CD14-positive monocyte (primary cell): Measurements from ENCODE around the gene MR1. TPM values are rescaled to one million over a fixed set of nuclear protein-coding genes. Genes with fewer than 3 reads are reported as not detected.

Experiments used
- DNase-seq, 3 donors: peaks; one replicate each; pipeline ENCODE4 v3.0.0-alpha.2; 2011 to 2022
- H2AFZ ChIP-seq: 2 replicates; pipeline ENCODE4 v1.6.0; 2012; ENCODE audit warnings: mild to moderate bottlenecking, low read depth, low read length, inconsistent platforms; ENCODE audit not compliant: insufficient read depth, poor library complexity, severe bottlenecking
- H3K27ac ChIP-seq, 2 donors: 1 replicate in 1 of 2; 2 replicates in 1 of 2; pipeline ENCODE4 v1.5.1; 2012 to 2013; ENCODE audit warnings: low read length in 2 of 2, control low read depth in 1 of 2, inconsistent platforms in 1 of 2, low read depth in 1 of 2, mild to moderate bottlenecking in 1 of 2
- H3K27me3 ChIP-seq, 2 donors: one replicate each; pipeline versions ENCODE4 v1.6.0 to v1.6.1; 2011 to 2013; ENCODE audit warnings: low read length in 2 of 2; ENCODE audit not compliant: control insufficient read depth in 2 of 2, insufficient read depth in 2 of 2
- H3K36me3 ChIP-seq, 2 donors: replicated peaks in 1 of 2; 1 replicate in 1 of 2; 2 replicates in 1 of 2; pipeline versions ENCODE4 v1.5.1 to v1.6.1; 2012 to 2013; ENCODE audit warnings: low read length in 2 of 2, control low read depth in 1 of 2, inconsistent platforms in 1 of 2, mild to moderate bottlenecking in 1 of 2; ENCODE audit not compliant: insufficient read depth in 2 of 2, control insufficient read depth in 1 of 2
- H3K4me1 ChIP-seq, 2 donors: 1 replicate in 1 of 2; 2 replicates in 1 of 2; pipeline versions ENCODE4 v1.5.1 to v1.6.1; 2012 to 2013; ENCODE audit warnings: low read length in 2 of 2, control low read depth in 1 of 2, inconsistent platforms in 1 of 2, mild to moderate bottlenecking in 1 of 2, moderate library complexity in 1 of 2; ENCODE audit not compliant: insufficient read depth in 2 of 2, control insufficient read depth in 1 of 2
- H3K4me2 ChIP-seq: replicated peaks from 2 replicates; pipeline ENCODE3; 2012; ENCODE audit warnings: low read length, moderate library complexity, mild to moderate bottlenecking; ENCODE audit not compliant: poor library complexity, severe bottlenecking; ENCODE audit errors: extremely low read depth
- H3K4me3 ChIP-seq, 3 experiments: fragments of 200-600 bp in 1 of 3; sonication (generic) in 1 of 3; replicated peaks in 1 of 3; 1 replicate in 2 of 3; 2 replicates in 1 of 3; pipeline ENCODE4 v1.5.1; 2011 to 2013; ENCODE audit warnings: low read length in 3 of 3, mild to moderate bottlenecking in 3 of 3, control low read depth in 2 of 3, low read depth in 2 of 3, inconsistent platforms in 1 of 3, moderate library complexity in 1 of 3
- H3K79me2 ChIP-seq: 2 replicates; pipeline ENCODE4 v1.6.0; 2012; ENCODE audit warnings: mild to moderate bottlenecking, control low read depth, inconsistent platforms, low read length, moderate library complexity; ENCODE audit not compliant: insufficient read depth
- H3K9ac ChIP-seq: 2 replicates; pipeline ENCODE4 v1.6.0; 2017; ENCODE audit warnings: low read length, mild to moderate bottlenecking; ENCODE audit not compliant: insufficient read depth, poor library complexity, severe bottlenecking
- H3K9me3 ChIP-seq, 2 donors: replicated peaks in 1 of 2; 1 replicate in 1 of 2; 2 replicates in 1 of 2; pipeline versions ENCODE4 v1.5.1 to v1.6.1; 2012 to 2013; ENCODE audit warnings: low read length in 2 of 2, control low read depth in 1 of 2; ENCODE audit not compliant: control insufficient read depth in 1 of 2, insufficient read depth in 1 of 2
- H4K20me1 ChIP-seq: 2 replicates; pipeline ENCODE4 v1.6.0; 2012; ENCODE audit warnings: mild to moderate bottlenecking, low read length, control low read depth, moderate library complexity; ENCODE audit not compliant: insufficient read depth
- H3K27ac Mint-ChIP-seq, 7 donors: one replicate each; pipeline ENCODE4 v1.8.0; 2020; ENCODE audit warnings: mild to moderate bottlenecking in 7 of 7, mixed read lengths in 7 of 7, moderate library complexity in 6 of 7, inconsistent platforms in 2 of 7
- H3K27me3 Mint-ChIP-seq, 3 donors: one replicate each; pipeline ENCODE4 v1.8.0; 2021 to 2022; ENCODE audit warnings: low read depth in 3 of 3, mild to moderate bottlenecking in 3 of 3, mixed read lengths in 3 of 3, moderate library complexity in 3 of 3, inconsistent platforms in 1 of 3
- H3K36me3 Mint-ChIP-seq, 2 donors: one replicate each; pipeline ENCODE4 v1.8.0; 2020; ENCODE audit warnings: mixed read lengths in 2 of 2, inconsistent platforms in 1 of 2, mild to moderate bottlenecking in 1 of 2
- H3K4me1 Mint-ChIP-seq: one replicate; pipeline ENCODE4 v1.8.0; 2020; ENCODE audit warnings: mild to moderate bottlenecking, mixed read lengths
- H3K4me3 Mint-ChIP-seq, 2 donors: one replicate each; pipeline ENCODE4 v1.8.0; 2020; ENCODE audit warnings: mild to moderate bottlenecking in 2 of 2, mixed read lengths in 2 of 2, moderate library complexity in 1 of 2
- H3K9me3 Mint-ChIP-seq, 7 donors: one replicate each; pipeline ENCODE4 v1.8.0; 2020 to 2022; ENCODE audit warnings: mixed read lengths in 7 of 7, mild to moderate bottlenecking in 6 of 7, moderate library complexity in 6 of 7, inconsistent platforms in 2 of 7
- WGBS: methylation state at CpG from one replicate; pipeline ENCODE4 v1.1.5; 2013; ENCODE audit warnings: missing lambda C conversion rate; ENCODE audit not compliant: insufficient coverage; 5-methylcytosine and 5-hydroxymethylcytosine counted together
- intact Hi-C, 2 donors: fragments of 100-400 bp; cut with micrococcal nuclease; formaldehyde crosslinking; loops; one replicate each; pipeline versions ENCODE4 v1.15.0 to v1.15.1; 2023
- polyA plus RNA-seq, 3 donors: library from polyadenylated mRNA; depleted of rRNA in 1 of 3; unstranded in 2 of 3; stranded (reverse) in 1 of 3; fragments of 300-500 nt in 2 of 3; fragments of >200 nt in 1 of 3; fragmentation: Illumina TruSeq in 2 of 3; gene quantifications; 1 replicate in 2 of 3; 2 replicates in 1 of 3; pipeline ENCODE4 v1.2.3, GENCODE V29; 2012 to 2021
- TF ChIP-seq, protein P1 (sequence below): fragments of 200-600 bp; IDR thresholded peaks from one replicate; pipeline ENCODE4 v1.8.0; 2022; ENCODE audit warnings: antibody characterized with exemption, mild to moderate bottlenecking

MR1 gene
- polyA plus RNA-seq, 3 donors, result 17.7 to 46.9 (median 40.9) TPM

DNA sequence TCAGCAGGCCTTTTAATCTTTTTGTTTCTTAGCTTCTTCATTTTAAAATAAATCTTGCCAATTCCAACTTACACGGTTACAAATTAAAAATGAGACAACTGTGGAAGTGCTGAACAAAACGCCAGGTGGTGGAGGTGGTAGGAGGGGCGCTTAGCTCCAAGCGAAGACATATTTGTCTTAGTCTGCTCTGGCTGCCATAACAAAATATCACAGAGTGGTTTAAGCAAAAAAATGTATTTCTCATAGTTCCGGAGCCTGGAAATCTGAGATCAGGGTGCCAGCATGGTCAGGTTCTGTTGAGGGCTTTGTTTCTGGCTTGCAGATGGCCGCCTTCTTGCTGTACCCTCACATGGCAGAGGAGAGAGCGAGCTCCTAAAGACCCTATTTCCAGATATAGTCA, 69.6 kb downstream of the MR1 start:
- Histone ChIP-seq H3K9ac (no peak overlapping the region), H3K4me2 (peak overlapping the region; percentile 93), H2AFZ (no peak overlapping the region), H3K4me3 (no peak overlapping the region), H3K4me1 (peaks cover 59 to 76% of the 10 kb centered on the region in 2 donors), H3K27ac (no peak overlapping the region), H4K20me1 (no peaks in the 10 kb centered on the region), H3K9me3 (no peaks in the 10 kb centered on the region), H3K79me2 (no peaks in the 10 kb centered on the region), H3K36me3 (no peaks in the 10 kb centered on the region), H3K27me3 (peaks cover 6 to 26% of the 10 kb centered on the region in 2 donors)
- intact Hi-C loops, result no loop called here
- peaks cover 0 to 5% of the 10 kb centered on the region in 2 donors for H3K36me3 Mint-ChIP-seq
- peaks cover 78% of the 10 kb centered on the region for H3K4me1 Mint-ChIP-seq
- WGBS, result 93% methylated on average over 3 of the region's 7 CpGs
- DNase-seq, result no peak
- peak overlapping the region in 2 of 7 donors; percentile 0 to 36 for H3K27ac Mint-ChIP-seq
- TF ChIP-seq, protein P1, sequence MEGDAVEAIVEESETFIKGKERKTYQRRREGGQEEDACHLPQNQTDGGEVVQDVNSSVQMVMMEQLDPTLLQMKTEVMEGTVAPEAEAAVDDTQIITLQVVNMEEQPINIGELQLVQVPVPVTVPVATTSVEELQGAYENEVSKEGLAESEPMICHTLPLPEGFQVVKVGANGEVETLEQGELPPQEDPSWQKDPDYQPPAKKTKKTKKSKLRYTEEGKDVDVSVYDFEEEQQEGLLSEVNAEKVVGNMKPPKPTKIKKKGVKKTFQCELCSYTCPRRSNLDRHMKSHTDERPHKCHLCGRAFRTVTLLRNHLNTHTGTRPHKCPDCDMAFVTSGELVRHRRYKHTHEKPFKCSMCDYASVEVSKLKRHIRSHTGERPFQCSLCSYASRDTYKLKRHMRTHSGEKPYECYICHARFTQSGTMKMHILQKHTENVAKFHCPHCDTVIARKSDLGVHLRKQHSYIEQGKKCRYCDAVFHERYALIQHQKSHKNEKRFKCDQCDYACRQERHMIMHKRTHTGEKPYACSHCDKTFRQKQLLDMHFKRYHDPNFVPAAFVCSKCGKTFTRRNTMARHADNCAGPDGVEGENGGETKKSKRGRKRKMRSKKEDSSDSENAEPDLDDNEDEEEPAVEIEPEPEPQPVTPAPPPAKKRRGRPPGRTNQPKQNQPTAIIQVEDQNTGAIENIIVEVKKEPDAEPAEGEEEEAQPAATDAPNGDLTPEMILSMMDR, result no peak
- H3K4me3 Mint-ChIP-seq, result no peak overlapping the region
- H3K9me3 Mint-ChIP-seq, result peaks cover 0 to 1% (median 0%) of the 10 kb centered on the region in 7 donors
- H3K27me3 Mint-ChIP-seq, result peaks cover 35 to 36% (median 36%) of the 10 kb centered on the region in 3 donors

GRCh38 chr1:181104042-181104789, 70.4 kb downstream of the MR1 start:
- peak overlapping the region; percentile 69 to 82 (median 70) for H3K4me3 ChIP-seq
- H3K4me2 ChIP-seq, result peak overlapping the region; percentile 93
- H4K20me1 ChIP-seq, result no peaks in the 10 kb centered on the region
- Mint-ChIP-seq H3K27me3 (peaks cover 32% of the 10 kb centered on the region in 3 donors), H3K36me3 (peaks cover 0 to 3% of the 10 kb centered on the region in 2 donors), H3K9me3 (peaks cover 0 to 1% (median 0%) of the 10 kb centered on the region in 7 donors), H3K4me3 (peak overlapping the region; percentile 84 to 92), H3K4me1 (peaks cover 73% of the 10 kb centered on the region), H3K27ac (peak overlapping the region; percentile 80 to 90 (median 87))
- WGBS, result 51% methylated on average over 10 of the region's 17 CpGs
- H3K27me3 ChIP-seq, result peaks cover 3 to 20% of the 10 kb centered on the region in 2 donors
- intact Hi-C loops, result loop anchor here (2.0 kb wide), 1 partner anchor 13 kb away; no protein-coding TSS in a partner anchor
- peaks cover 57 to 71% of the 10 kb centered on the region in 2 donors for H3K4me1 ChIP-seq
- peak overlapping the region; percentile 79 for H3K9ac ChIP-seq
- H3K27ac ChIP-seq, result peak overlapping the region; percentile 62 to 87
- H3K9me3 ChIP-seq, result no peaks in the 10 kb centered on the region
- H3K36me3 ChIP-seq, result no peaks in the 10 kb centered on the region
- H2AFZ ChIP-seq, result peak overlapping the region; percentile 83
- TF ChIP-seq, protein P1, result no peak
- H3K79me2 ChIP-seq, result no peaks in the 10 kb centered on the region
- DNase-seq, result peak in 1 of 3 donors; percentile 28
